ENCODE data around the gene ZNF302. TPM values are rescaled to one million over a fixed set of nuclear protein-coding genes. Genes with fewer than 3 reads are reported as not detected.

The ZNF302 gene
- total RNA-seq, 4 donors from 2014 or later = 14.9 to 43.2 (median 28.2) TPM

DNA sequence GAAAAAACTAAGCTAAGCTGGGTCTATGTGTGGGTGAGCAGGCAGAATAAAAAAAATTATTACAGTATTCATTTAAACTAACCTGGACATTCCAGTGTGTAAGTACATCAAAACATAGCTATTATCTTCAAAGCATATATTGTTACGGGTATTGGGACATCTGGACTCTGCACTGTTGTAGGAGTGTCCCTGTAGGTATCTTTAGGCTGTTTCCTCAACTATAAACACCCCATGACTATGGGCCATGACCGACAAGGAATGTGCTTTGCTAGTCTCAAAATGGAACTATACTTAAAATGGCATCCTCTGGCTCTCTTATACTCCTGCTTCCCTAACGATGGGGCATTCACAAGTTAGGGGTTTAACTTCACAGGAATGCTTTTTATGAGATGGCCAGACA is 3.9 kb upstream of the ZNF302 start:
- Histone ChIP-seq H3K9me3 (no peaks in the 10 kb centered on the region), H3K27ac (peak overlapping the region in 3 of 4 donors; percentile 3 to 20 (median 7)), H3K36me3 (no peaks in the 10 kb centered on the region), H3K4me3 (no peak overlapping the region), H3K4me1 (peaks cover 21 to 36% of the 10 kb centered on the region in 2 donors), H3K27me3 (no peaks in the 10 kb centered on the region)
- in situ Hi-C loops (cut with MboI; ENCODE audit: low sequenced_read_pairs in 4 of 4) (loop anchor here in 1 of 4 donors (10.0 kb wide), 1 partner anchor 61 kb away; the partner anchor contains the start of gene ZNF181), intact Hi-C loops (cut with DNase I; ENCODE audit: low total_unique reads) (loop anchor here (10.0 kb wide), 2 partner anchors 409 to 1499 kb away; no protein-coding TSS in a partner anchor)
- DNase-seq (no peak), ATAC-seq (no peak)
- TF ChIP-seq, protein P1, sequence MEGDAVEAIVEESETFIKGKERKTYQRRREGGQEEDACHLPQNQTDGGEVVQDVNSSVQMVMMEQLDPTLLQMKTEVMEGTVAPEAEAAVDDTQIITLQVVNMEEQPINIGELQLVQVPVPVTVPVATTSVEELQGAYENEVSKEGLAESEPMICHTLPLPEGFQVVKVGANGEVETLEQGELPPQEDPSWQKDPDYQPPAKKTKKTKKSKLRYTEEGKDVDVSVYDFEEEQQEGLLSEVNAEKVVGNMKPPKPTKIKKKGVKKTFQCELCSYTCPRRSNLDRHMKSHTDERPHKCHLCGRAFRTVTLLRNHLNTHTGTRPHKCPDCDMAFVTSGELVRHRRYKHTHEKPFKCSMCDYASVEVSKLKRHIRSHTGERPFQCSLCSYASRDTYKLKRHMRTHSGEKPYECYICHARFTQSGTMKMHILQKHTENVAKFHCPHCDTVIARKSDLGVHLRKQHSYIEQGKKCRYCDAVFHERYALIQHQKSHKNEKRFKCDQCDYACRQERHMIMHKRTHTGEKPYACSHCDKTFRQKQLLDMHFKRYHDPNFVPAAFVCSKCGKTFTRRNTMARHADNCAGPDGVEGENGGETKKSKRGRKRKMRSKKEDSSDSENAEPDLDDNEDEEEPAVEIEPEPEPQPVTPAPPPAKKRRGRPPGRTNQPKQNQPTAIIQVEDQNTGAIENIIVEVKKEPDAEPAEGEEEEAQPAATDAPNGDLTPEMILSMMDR (IDR thresholded peaks at IDR 0.05 in 4 of 5, conservative IDR thresholded peaks at IDR 0.05 in 1 of 5) = no peak
- no peak for TF ChIP-seq POLR2A (IDR thresholded peaks at IDR 0.05)

DNA sequence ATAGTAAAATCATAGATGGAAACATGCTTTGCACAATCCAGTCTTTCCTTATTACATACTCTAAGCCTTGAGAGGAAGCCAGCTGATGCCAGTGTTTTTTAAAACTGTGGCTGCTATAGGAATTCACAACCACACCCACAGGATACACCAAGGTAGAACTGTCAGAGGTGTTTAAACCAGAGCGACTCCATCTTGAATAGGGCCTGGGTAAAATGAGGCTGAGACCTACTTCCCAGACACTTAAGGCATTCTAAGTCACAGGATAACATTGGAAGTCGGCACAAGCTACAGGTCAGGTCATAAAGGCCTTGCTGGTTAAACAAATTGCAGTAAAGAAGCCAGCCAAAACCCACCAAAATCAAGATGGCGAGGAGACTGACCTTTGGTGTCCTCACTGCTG is 2.2 kb upstream of the ZNF302 start:
- no peak overlapping the region for H3K4me3 ChIP-seq
- intact Hi-C loops (cut with DNase I; ENCODE audit: low total_unique reads) = loop anchor here (10.0 kb wide), 2 partner anchors 410 to 1500 kb away; no protein-coding TSS in a partner anchor

DNA sequence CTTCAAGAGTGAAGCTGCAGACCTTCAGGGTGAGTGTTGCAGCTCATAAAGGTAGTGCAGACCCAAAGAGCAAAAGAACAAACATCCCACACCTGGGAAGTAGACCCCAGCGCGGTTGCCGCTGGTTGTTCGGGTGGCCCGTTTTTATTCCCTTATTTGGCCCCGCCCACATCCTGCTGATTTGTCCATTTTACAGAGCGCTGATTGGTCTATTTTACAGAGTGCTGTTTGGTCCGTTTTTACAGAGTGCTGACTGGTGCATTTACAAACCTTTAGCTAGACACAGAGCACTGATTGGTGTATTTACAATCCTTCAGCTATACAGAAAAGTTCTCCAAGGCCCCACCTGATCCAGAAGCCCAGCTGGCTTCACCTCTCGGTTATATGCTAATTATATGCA is 1.6 kb upstream of the ZNF302 start:
- TF ChIP-seq, protein P1 (IDR thresholded peaks at IDR 0.05 in 4 of 5, conservative IDR thresholded peaks at IDR 0.05 in 1 of 5) = no peak
- TF ChIP-seq POLR2A (IDR thresholded peaks at IDR 0.05) = no peak
- ATAC-seq = no peak
- H3K27me3 ChIP-seq = no peaks in the 10 kb centered on the region
- in situ Hi-C loops (cut with MboI; ENCODE audit: low sequenced_read_pairs in 4 of 4) (loop anchor here in 1 of 4 donors (10.0 kb wide), 1 partner anchor 59 kb away; the partner anchor contains the start of gene ZNF181), intact Hi-C loops (cut with DNase I; ENCODE audit: low total_unique reads) (loop anchor here (2.0 to 10.0 kb wide), 5 partner anchors 97 to 1501 kb away; partner anchors contain the start of genes LSM14A, UBA2 and ZNF599)
- H3K27ac ChIP-seq = peak overlapping the region in 2 of 4 donors; percentile 98 to 99
- peaks cover 23 to 57% of the 10 kb centered on the region in 2 donors for H3K4me1 ChIP-seq
- H3K36me3 ChIP-seq = peaks cover 0 to 23% of the 10 kb centered on the region in 2 donors
- peak overlapping the region; percentile 76 to 93 (median 90) for H3K4me3 ChIP-seq
- DNase-seq = no peak
- no peaks in the 10 kb centered on the region for H3K9me3 ChIP-seq

More for the DNA sequence above, 2.2 kb upstream of the ZNF302 start:
- no peak for TF ChIP-seq POLR2A (IDR thresholded peaks at IDR 0.05)
- TF ChIP-seq, protein P1 (IDR thresholded peaks at IDR 0.05 in 4 of 5, conservative IDR thresholded peaks at IDR 0.05 in 1 of 5) = no peak
- Histone ChIP-seq H3K27ac (no peak overlapping the region), H3K36me3 (peaks cover 0 to 16% of the 10 kb centered on the region in 2 donors), H3K4me1 (peaks cover 23 to 53% of the 10 kb centered on the region in 2 donors), H3K9me3 (no peaks in the 10 kb centered on the region), H3K27me3 (no peaks in the 10 kb centered on the region)
- ATAC-seq = no peak
- DNase-seq = no peak
- in situ Hi-C loops (cut with MboI; ENCODE audit: low sequenced_read_pairs in 4 of 4) = loop anchor here in 1 of 4 donors (10.0 kb wide), 1 partner anchor 60 kb away; the partner anchor contains the start of gene ZNF181

DNA sequence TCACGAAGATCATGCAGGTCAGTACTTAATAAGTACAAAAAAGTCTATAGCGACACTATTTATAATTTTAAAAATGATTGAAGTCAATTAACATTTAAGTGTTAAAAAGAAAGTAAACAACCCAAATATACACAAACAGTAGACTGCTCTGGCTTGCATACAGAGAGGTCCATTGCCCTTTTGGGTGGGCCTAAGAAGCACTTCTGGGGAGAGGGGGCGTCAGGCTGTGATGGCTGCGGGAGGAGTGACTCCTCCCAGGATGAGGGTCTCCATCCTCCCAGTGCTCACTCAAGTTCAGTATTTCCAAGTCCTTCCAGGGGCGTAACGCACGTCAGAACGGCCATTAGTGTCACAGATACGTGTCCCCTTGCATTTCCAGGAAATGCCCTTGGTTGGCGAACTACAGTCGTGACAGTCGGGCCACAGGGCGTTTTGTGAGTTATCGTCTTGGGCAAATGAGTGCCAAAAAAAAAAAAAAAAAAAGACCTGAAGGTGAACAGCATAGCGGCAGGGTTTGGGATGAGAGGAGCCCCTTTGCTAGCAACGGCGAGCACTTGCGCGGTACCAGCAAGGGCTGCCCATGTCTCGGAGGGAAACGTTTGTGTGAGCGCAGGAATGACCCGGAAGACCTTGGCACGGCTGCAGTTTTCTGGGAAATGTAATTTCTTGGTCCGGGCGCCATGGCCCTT is 637 bp upstream of the ZNF302 start, which contains the start of gene SCGB2B2:
TSS of gene SCGB2B2 (minus strand) at position 463 of the 689 bp plus-strand sequence. CDS start 82,596 bp downstream, outside the sequence.
- intact Hi-C loops (cut with DNase I; ENCODE audit: low total_unique reads) = loop anchor here (1.0 to 10.0 kb wide), 6 partner anchors 57 to 1502 kb away; partner anchors contain the start of genes LSM14A, UBA2, ZNF181 and ZNF599
- Histone ChIP-seq H3K4me1 (peaks cover 23 to 57% of the 10 kb centered on the region in 2 donors), H3K9me3 (no peaks in the 10 kb centered on the region)

More for the DNA sequence above, 637 bp upstream of the ZNF302 start, which contains the start of gene SCGB2B2:
- in situ Hi-C loops (cut with MboI; ENCODE audit: low sequenced_read_pairs in 4 of 4) = loop anchor here in 1 of 4 donors (10.0 kb wide), 1 partner anchor 58 kb away; the partner anchor contains the start of gene ZNF181
- ATAC-seq = peak; percentile 82
- DNase-seq = no peak
- TF ChIP-seq, protein P1 (IDR thresholded peaks at IDR 0.05 in 4 of 5, conservative IDR thresholded peaks at IDR 0.05 in 1 of 5) = peak in 2 of 5 experiments; percentile 16 to 22
- TF ChIP-seq POLR2A (IDR thresholded peaks at IDR 0.05) = no peak
- Histone ChIP-seq H3K27me3 (no peaks in the 10 kb centered on the region), H3K36me3 (peaks cover 0 to 31% of the 10 kb centered on the region in 2 donors), H3K4me3 (peak within 1 kb of the TSS; percentile 76 to 93 (median 90)), H3K27ac (peak within 1 kb of the TSS; percentile 92 to 99 (median 98))
